ENCODE measurements around the gene MDM2.

The MDM2 gene

DNA sequence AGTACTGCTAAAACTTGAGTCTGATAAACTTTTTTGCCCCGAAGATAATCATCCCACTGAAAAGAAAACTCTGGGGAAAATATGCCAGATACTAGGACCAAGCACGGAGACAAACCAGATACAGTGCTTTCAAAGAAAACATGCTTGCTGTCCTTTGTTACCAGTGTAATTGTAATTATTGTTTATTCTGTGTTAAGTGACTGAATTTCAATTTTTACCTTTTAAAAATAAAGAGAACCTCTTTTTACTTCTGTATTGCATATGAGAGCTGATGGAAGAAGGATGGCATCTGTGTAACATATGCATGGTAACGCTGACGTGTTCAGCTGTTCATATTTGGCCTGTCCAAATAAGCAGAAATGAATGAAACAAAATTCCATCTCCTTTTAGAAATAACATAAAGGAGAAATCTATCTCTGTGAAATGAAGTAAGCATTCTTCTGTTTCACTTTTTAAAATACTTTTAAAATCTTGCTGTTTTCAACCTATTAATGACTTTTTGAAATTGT lies 39.5 kb upstream of the MDM2 start:
- Histone ChIP-seq H3K4me3 (ENCODE audit: low read length in 2 of 2) (no peak overlapping the region), H3K9ac (ENCODE audit: low read depth in 1 of 2, low read length in 2 of 2) (no peak overlapping the region), H3K27me3 (ENCODE audit: control insufficient read depth in 2 of 2, insufficient read depth in 2 of 2, low read length in 2 of 2) (no peaks in the 10 kb centered on the region), H3K36me3 (ENCODE audit: control insufficient read depth in 2 of 2, insufficient read depth in 2 of 2, low read length in 2 of 2) (peaks cover 0 to 3% of the 10 kb centered on the region in 2 donors), H3K4me1 (ENCODE audit: control insufficient read depth in 2 of 2, insufficient read depth in 2 of 2, low read length in 2 of 2) (no peaks in the 10 kb centered on the region), H3K27ac (ENCODE audit: low read depth in 2 of 2, low read length in 2 of 2) (no peak overlapping the region), H3K9me3 (ENCODE audit: control insufficient read depth in 2 of 2, low read length in 2 of 2) (no peaks in the 10 kb centered on the region)

GRCh38 chr12:68769941-68770340 lies 38.0 kb upstream of the MDM2 start:
- no peak overlapping the region for H3K4me3 ChIP-seq (ENCODE audit: low read length in 2 of 2)
- no peaks in the 10 kb centered on the region for H3K4me1 ChIP-seq (ENCODE audit: control insufficient read depth in 2 of 2, insufficient read depth in 2 of 2, low read length in 2 of 2)
- H3K27ac ChIP-seq (ENCODE audit: low read depth in 2 of 2, low read length in 2 of 2) = no peak overlapping the region
- H3K9me3 ChIP-seq (ENCODE audit: control insufficient read depth in 2 of 2, low read length in 2 of 2) = no peaks in the 10 kb centered on the region
- no peak overlapping the region for H3K9ac ChIP-seq (ENCODE audit: low read depth in 1 of 2, low read length in 2 of 2)
- no peaks in the 10 kb centered on the region for H3K27me3 ChIP-seq (ENCODE audit: control insufficient read depth in 2 of 2, insufficient read depth in 2 of 2, low read length in 2 of 2)
- peaks cover 0 to 3% of the 10 kb centered on the region in 2 donors for H3K36me3 ChIP-seq (ENCODE audit: control insufficient read depth in 2 of 2, insufficient read depth in 2 of 2, low read length in 2 of 2)

DNA sequence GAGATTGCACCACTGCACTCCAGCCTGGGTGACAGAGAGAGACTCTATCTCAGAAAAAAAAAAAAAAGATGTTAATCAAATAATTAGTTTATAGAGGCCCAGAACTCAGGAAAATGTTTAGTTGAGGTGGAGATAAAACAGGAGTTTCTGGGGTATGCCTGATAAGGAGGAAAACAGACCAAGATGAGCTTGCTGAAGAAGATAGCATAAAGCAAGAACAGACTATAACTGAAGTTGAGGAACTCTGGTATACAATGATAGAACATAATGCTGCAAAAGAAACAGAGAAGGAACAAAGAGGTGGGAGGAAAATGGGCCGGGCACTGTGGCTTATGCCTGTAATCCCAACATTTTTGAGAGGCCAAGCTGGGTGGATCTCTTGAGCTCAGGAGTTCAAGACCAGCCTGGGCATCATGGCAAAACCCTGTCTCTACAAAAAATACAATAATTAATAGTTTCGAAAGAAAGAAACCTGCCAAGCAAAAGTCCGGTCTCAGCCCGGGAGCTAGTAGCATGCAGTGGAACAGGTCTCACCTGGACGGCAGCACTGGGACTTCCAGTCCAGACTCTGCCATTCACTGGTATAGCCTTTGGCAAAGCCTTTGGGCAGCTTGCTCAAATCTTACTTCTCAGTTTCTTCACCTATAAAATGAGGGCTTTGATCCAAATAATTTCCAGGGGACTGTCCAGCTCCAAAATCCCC lies 36.6 kb upstream of the MDM2 start:
- no peak overlapping the region for H3K27ac ChIP-seq (ENCODE audit: low read depth in 2 of 2, low read length in 2 of 2)
- H3K36me3 ChIP-seq (ENCODE audit: control insufficient read depth in 2 of 2, insufficient read depth in 2 of 2, low read length in 2 of 2) = peaks cover 0 to 3% of the 10 kb centered on the region in 2 donors
- no peaks in the 10 kb centered on the region for H3K4me1 ChIP-seq (ENCODE audit: control insufficient read depth in 2 of 2, insufficient read depth in 2 of 2, low read length in 2 of 2)
- H3K27me3 ChIP-seq (ENCODE audit: control insufficient read depth in 2 of 2, insufficient read depth in 2 of 2, low read length in 2 of 2) = no peaks in the 10 kb centered on the region
- no peaks in the 10 kb centered on the region for H3K9me3 ChIP-seq (ENCODE audit: control insufficient read depth in 2 of 2, low read length in 2 of 2)
- H3K9ac ChIP-seq (ENCODE audit: low read depth in 1 of 2, low read length in 2 of 2) = no peak overlapping the region
- no peak overlapping the region for H3K4me3 ChIP-seq (ENCODE audit: low read length in 2 of 2)

DNA sequence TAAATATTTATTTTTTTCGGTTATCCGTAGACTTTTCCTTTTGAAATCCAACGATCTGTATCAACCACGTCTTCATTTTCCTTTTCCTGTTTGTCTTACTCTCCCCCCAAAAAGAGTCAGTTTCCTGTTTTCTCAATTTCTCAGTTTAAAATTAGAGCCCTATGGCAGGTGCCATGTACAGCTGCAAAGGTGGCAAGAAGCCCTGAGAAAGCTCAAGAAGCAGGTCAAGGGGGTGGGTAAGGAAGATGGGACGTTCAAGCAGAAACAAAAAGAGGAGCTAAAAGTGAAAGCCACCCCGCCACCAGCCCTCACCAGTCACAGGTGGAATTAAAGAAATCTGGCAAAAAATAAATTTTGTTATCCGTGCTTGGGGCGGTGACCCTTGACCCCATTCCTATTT lies 35.3 kb upstream of the MDM2 start:
- no peaks in the 10 kb centered on the region for H3K36me3 ChIP-seq (ENCODE audit: control insufficient read depth in 2 of 2, insufficient read depth in 2 of 2, low read length in 2 of 2)
- H3K9ac ChIP-seq (ENCODE audit: low read depth in 1 of 2, low read length in 2 of 2) = no peak overlapping the region
- no peak overlapping the region for H3K27ac ChIP-seq (ENCODE audit: low read depth in 2 of 2, low read length in 2 of 2)
- H3K4me1 ChIP-seq (ENCODE audit: control insufficient read depth in 2 of 2, insufficient read depth in 2 of 2, low read length in 2 of 2) = no peaks in the 10 kb centered on the region
- H3K27me3 ChIP-seq (ENCODE audit: control insufficient read depth in 2 of 2, insufficient read depth in 2 of 2, low read length in 2 of 2) = no peaks in the 10 kb centered on the region
- no peak overlapping the region for H3K4me3 ChIP-seq (ENCODE audit: low read length in 2 of 2)
- no peaks in the 10 kb centered on the region for H3K9me3 ChIP-seq (ENCODE audit: control insufficient read depth in 2 of 2, low read length in 2 of 2)

- no peaks in the 10 kb centered on the region for H3K27me3 ChIP-seq (ENCODE audit: control insufficient read depth in 2 of 2, insufficient read depth in 2 of 2, low read length in 2 of 2)
Measured at GRCh38 chr12:68773582-68773981, 34.4 kb upstream of the MDM2 start.

DNA sequence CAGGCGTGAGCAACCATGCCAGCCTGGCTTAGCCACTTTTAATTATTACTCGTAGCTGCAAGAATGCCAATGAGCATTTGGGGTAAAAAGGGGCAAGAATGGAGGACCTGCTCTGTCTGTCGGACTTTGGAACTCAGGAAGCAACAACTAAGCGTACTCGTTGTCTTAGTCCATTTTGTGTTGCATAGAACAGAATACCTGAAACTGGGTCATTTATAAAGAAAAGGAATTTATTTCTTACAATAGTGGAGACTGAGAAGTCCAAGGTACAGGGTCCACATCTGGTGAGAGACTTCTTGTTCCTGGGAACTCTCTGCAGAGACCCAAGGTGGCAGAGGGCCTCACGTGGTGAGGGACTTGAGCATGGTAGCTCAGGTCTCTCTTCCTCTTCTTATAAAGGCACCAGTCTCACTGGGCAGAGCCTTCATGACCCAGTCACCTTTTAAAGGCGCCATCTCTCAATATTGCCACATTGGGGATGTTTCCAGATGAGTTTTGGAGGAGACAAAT lies 32.8 kb upstream of the MDM2 start:
- H3K4me3 ChIP-seq (ENCODE audit: low read length in 2 of 2) = no peak overlapping the region
- H3K27ac ChIP-seq (ENCODE audit: low read depth in 2 of 2, low read length in 2 of 2) = no peak overlapping the region
- no peaks in the 10 kb centered on the region for H3K36me3 ChIP-seq (ENCODE audit: control insufficient read depth in 2 of 2, insufficient read depth in 2 of 2, low read length in 2 of 2)
- H3K9me3 ChIP-seq (ENCODE audit: control insufficient read depth in 2 of 2, low read length in 2 of 2) = no peaks in the 10 kb centered on the region
- H3K4me1 ChIP-seq (ENCODE audit: control insufficient read depth in 2 of 2, insufficient read depth in 2 of 2, low read length in 2 of 2) = no peaks in the 10 kb centered on the region
- H3K9ac ChIP-seq (ENCODE audit: low read depth in 1 of 2, low read length in 2 of 2) = no peak overlapping the region
- no peaks in the 10 kb centered on the region for H3K27me3 ChIP-seq (ENCODE audit: control insufficient read depth in 2 of 2, insufficient read depth in 2 of 2, low read length in 2 of 2)

More at GRCh38 chr12:68773582-68773981, 34.4 kb upstream of the MDM2 start:
- no peaks in the 10 kb centered on the region for H3K9me3 ChIP-seq (ENCODE audit: control insufficient read depth in 2 of 2, low read length in 2 of 2)
- H3K4me1 ChIP-seq (ENCODE audit: control insufficient read depth in 2 of 2, insufficient read depth in 2 of 2, low read length in 2 of 2) = no peaks in the 10 kb centered on the region
- H3K4me3 ChIP-seq (ENCODE audit: low read length in 2 of 2) = no peak overlapping the region
- H3K36me3 ChIP-seq (ENCODE audit: control insufficient read depth in 2 of 2, insufficient read depth in 2 of 2, low read length in 2 of 2) = no peaks in the 10 kb centered on the region
- H3K9ac ChIP-seq (ENCODE audit: low read depth in 1 of 2, low read length in 2 of 2) = no peak overlapping the region
- no peak overlapping the region for H3K27ac ChIP-seq (ENCODE audit: low read depth in 2 of 2, low read length in 2 of 2)

DNA sequence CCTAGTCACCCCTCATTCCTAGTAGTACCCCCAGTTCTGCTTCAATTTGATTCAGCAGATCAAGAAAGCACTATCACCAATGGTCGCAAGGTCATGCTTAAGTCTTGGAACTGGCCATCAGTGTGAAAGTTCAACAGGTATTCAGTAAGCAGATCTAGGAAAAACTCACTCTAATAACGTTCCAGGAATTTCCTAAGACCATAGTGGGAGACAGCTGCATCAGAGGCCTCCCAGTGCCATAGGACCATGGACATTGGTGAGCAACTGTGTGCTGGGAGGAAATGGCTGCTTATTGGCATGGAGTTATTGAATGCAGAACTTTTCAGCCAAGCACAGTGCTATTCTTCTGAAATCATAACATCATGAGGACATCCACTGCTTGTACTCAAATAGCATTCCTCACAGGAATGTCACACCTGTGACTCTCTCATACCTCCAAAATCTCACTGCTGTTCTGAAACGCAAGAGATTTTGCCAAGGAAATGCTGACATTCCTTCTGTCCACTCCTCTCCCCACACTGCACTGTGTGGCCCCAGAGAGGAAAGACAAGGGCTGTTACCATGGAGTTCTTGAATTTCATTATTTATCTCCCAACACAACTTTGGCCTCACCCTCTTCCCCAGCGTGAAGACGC lies 30.9 kb upstream of the MDM2 start:
- Histone ChIP-seq H3K9ac (ENCODE audit: low read depth in 1 of 2, low read length in 2 of 2) (no peak overlapping the region), H3K36me3 (ENCODE audit: control insufficient read depth in 2 of 2, insufficient read depth in 2 of 2, low read length in 2 of 2) (no peaks in the 10 kb centered on the region), H3K9me3 (ENCODE audit: control insufficient read depth in 2 of 2, low read length in 2 of 2) (no peaks in the 10 kb centered on the region), H3K4me3 (ENCODE audit: low read length in 2 of 2) (no peak overlapping the region), H3K4me1 (ENCODE audit: control insufficient read depth in 2 of 2, insufficient read depth in 2 of 2, low read length in 2 of 2) (no peaks in the 10 kb centered on the region), H3K27me3 (ENCODE audit: control insufficient read depth in 2 of 2, insufficient read depth in 2 of 2, low read length in 2 of 2) (no peaks in the 10 kb centered on the region), H3K27ac (ENCODE audit: low read depth in 2 of 2, low read length in 2 of 2) (no peak overlapping the region)

GRCh38 chr12:68779280-68779679 lies 28.7 kb upstream of the MDM2 start:
- Histone ChIP-seq H3K9me3 (ENCODE audit: control insufficient read depth in 2 of 2, low read length in 2 of 2) (no peaks in the 10 kb centered on the region), H3K4me3 (ENCODE audit: low read length in 2 of 2) (no peak overlapping the region), H3K27me3 (ENCODE audit: control insufficient read depth in 2 of 2, insufficient read depth in 2 of 2, low read length in 2 of 2) (no peaks in the 10 kb centered on the region), H3K27ac (ENCODE audit: low read depth in 2 of 2, low read length in 2 of 2) (no peak overlapping the region), H3K4me1 (ENCODE audit: control insufficient read depth in 2 of 2, insufficient read depth in 2 of 2, low read length in 2 of 2) (no peaks in the 10 kb centered on the region), H3K9ac (ENCODE audit: low read depth in 1 of 2, low read length in 2 of 2) (no peak overlapping the region), H3K36me3 (ENCODE audit: control insufficient read depth in 2 of 2, insufficient read depth in 2 of 2, low read length in 2 of 2) (no peaks in the 10 kb centered on the region)

DNA sequence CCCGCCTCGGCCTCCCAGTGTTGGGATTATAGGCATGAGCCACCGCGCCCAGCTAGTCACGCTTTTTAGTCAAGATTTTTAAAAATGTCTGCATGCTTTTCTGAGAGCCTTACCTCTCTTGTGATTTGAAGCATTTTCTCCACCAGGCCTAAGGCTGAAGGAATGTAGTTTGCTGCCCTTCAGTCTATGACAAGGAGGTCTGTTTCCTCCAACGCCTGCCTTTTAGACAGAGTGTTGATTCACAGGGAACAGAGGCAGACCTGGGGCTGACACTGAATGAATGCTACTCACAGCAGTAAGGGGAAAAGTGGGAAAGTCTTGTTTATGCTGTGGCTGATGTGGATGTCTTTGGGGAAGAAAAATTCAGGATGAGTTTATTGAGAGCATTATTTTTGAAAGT lies 27.2 kb upstream of the MDM2 start:
- Histone ChIP-seq H3K27ac (ENCODE audit: low read depth in 2 of 2, low read length in 2 of 2) (no peak overlapping the region), H3K4me1 (ENCODE audit: control insufficient read depth in 2 of 2, insufficient read depth in 2 of 2, low read length in 2 of 2) (no peaks in the 10 kb centered on the region), H3K27me3 (ENCODE audit: control insufficient read depth in 2 of 2, insufficient read depth in 2 of 2, low read length in 2 of 2) (no peaks in the 10 kb centered on the region), H3K36me3 (ENCODE audit: control insufficient read depth in 2 of 2, insufficient read depth in 2 of 2, low read length in 2 of 2) (no peaks in the 10 kb centered on the region), H3K4me3 (ENCODE audit: low read length in 2 of 2) (no peak overlapping the region), H3K9ac (ENCODE audit: low read depth in 1 of 2, low read length in 2 of 2) (no peak overlapping the region), H3K9me3 (ENCODE audit: control insufficient read depth in 2 of 2, low read length in 2 of 2) (no peaks in the 10 kb centered on the region)

GRCh38 chr12:68781728-68782127 lies 26.2 kb upstream of the MDM2 start:
- Histone ChIP-seq H3K4me1 (ENCODE audit: control insufficient read depth in 2 of 2, insufficient read depth in 2 of 2, low read length in 2 of 2) (no peaks in the 10 kb centered on the region), H3K27ac (ENCODE audit: low read depth in 2 of 2, low read length in 2 of 2) (no peak overlapping the region), H3K9ac (ENCODE audit: low read depth in 1 of 2, low read length in 2 of 2) (no peak overlapping the region), H3K36me3 (ENCODE audit: control insufficient read depth in 2 of 2, insufficient read depth in 2 of 2, low read length in 2 of 2) (no peaks in the 10 kb centered on the region), H3K27me3 (ENCODE audit: control insufficient read depth in 2 of 2, insufficient read depth in 2 of 2, low read length in 2 of 2) (no peaks in the 10 kb centered on the region), H3K9me3 (ENCODE audit: control insufficient read depth in 2 of 2, low read length in 2 of 2) (no peaks in the 10 kb centered on the region), H3K4me3 (ENCODE audit: low read length in 2 of 2) (no peak overlapping the region)

Measured in mucosa of rectum (tissue), 2 donors.